Ishikawa (cell line): ENCODE data around the gene ZBTB7C.

Experiments used
- EP300 ChIP-seq: IDR thresholded peaks from 2 replicates; pipeline ENCODE4 v1.6.1; 2012; ENCODE audit warnings: borderline replicate concordance
- RAD21 ChIP-seq: IDR thresholded peaks from 2 replicates; pipeline ENCODE4 v1.6.1; 2012; ENCODE audit warnings: low read depth

GRCh38 chr18:47987388-47987699 lies 421.8 kb downstream of the ZBTB7C start:
- TF ChIP-seq RAD21 (no peak), EP300 (no peak)
